HG02973 (cell line): ENCODE data around the gene ASCC3.

Experiments
- ATAC-seq: cut with Tn5 transposase; IDR thresholded peaks from one replicate; pipeline ENCODE4 v1.9.1; 2021; ENCODE audit warnings: moderate library complexity; ENCODE audit not compliant: unreplicated experiment

ASCC3 gene

GRCh38 chr6:100469101-100469859, 411.8 kb downstream of the ASCC3 start:
- ATAC-seq: no peak

- no peak for ATAC-seq
Measured at GRCh38 chr6:100468016-100468622, 413.0 kb downstream of the ASCC3 start.

- ATAC-seq: no peak
Measured at GRCh38 chr6:100467129-100468015, 413.8 kb downstream of the ASCC3 start.

GRCh38 chr6:100466410-100467128, 414.6 kb downstream of the ASCC3 start:
- no peak for ATAC-seq

GRCh38 chr6:100465701-100466409, 415.3 kb downstream of the ASCC3 start:
- no peak for ATAC-seq

GRCh38 chr6:100464903-100465700, 416.0 kb downstream of the ASCC3 start, which contains the start of gene SIM1:
TSS of gene SIM1 (minus strand) at chr6:100464921. CDS start at chr6:100463468, 1,453 bp downstream.
- ATAC-seq: no peak

GRCh38 chr6:100464162-100464851, 416.8 kb downstream of the ASCC3 start:
- ATAC-seq: no peak

GRCh38 chr6:100463630-100464161, 417.4 kb downstream of the ASCC3 start:
- no peak for ATAC-seq

- no peak for ATAC-seq
Measured at GRCh38 chr6:100462706-100463629, 418.2 kb downstream of the ASCC3 start.

GRCh38 chr6:100461917-100462705, 419.0 kb downstream of the ASCC3 start:
- ATAC-seq: no peak

- no peak for ATAC-seq
Measured at GRCh38 chr6:100461278-100461916, 419.7 kb downstream of the ASCC3 start.

- no peak for ATAC-seq
Measured at GRCh38 chr6:100460650-100461204, 420.4 kb downstream of the ASCC3 start.

GRCh38 chr6:100459592-100460184, 421.4 kb downstream of the ASCC3 start:
- no peak for ATAC-seq

- no peak for ATAC-seq
Measured at GRCh38 chr6:100458841-100459591, 422.1 kb downstream of the ASCC3 start.
